Measurements from ENCODE around the gene CHRNA4.

CHRNA4 gene

GRCh38 chr20:63331741-63332400 lies 29.3 kb downstream of the CHRNA4 start:
- DNase-seq = no peak

- DNase-seq = no peak
Measured at GRCh38 chr20:63330940-63331339, 30.2 kb downstream of the CHRNA4 start.

GRCh38 chr20:63330084-63330760 lies 30.9 kb downstream of the CHRNA4 start:
- DNase-seq = no peak

GRCh38 chr20:63329331-63330083 lies 31.6 kb downstream of the CHRNA4 start:
- no peak for DNase-seq

GRCh38 chr20:63328718-63329275 lies 32.4 kb downstream of the CHRNA4 start:
- DNase-seq = no peak

GRCh38 chr20:63328026-63328700 lies 33.0 kb downstream of the CHRNA4 start:
- DNase-seq = no peak

- no peak for DNase-seq
Measured at GRCh38 chr20:63327231-63327745, 33.9 kb downstream of the CHRNA4 start.

- no peak for DNase-seq
Measured at GRCh38 chr20:63326314-63327230, 34.6 kb downstream of the CHRNA4 start.

GRCh38 chr20:63325554-63326313 lies 35.4 kb downstream of the CHRNA4 start:
- DNase-seq = no peak

GRCh38 chr20:63325021-63325471 lies 36.1 kb downstream of the CHRNA4 start:
- no peak for DNase-seq

- DNase-seq = no peak
Measured at GRCh38 chr20:63323357-63323981, 37.7 kb downstream of the CHRNA4 start.

GRCh38 chr20:63322933-63323273 lies 38.2 kb downstream of the CHRNA4 start:
- DNase-seq = no peak

GRCh38 chr20:63322146-63322932 lies 38.8 kb downstream of the CHRNA4 start:
- DNase-seq = no peak

GRCh38 chr20:63321148-63321831 lies 39.9 kb downstream of the CHRNA4 start:
- DNase-seq = no peak

GRCh38 chr20:63320616-63321147 lies 40.5 kb downstream of the CHRNA4 start:
- DNase-seq = no peak

- DNase-seq = no peak
Measured at GRCh38 chr20:63320041-63320511, 41.1 kb downstream of the CHRNA4 start.

- DNase-seq = no peak
Measured at GRCh38 chr20:63319164-63320040, 41.7 kb downstream of the CHRNA4 start.

All from stimulated activated naive CD4-positive, alpha-beta T cell treated with Interleukin-2 at 50 U/mL for 16 hours (primary cell).